ENCODE results near the gene B4GAT1.
"Not testable (repeated sequence)": the region's sequence is repeated elsewhere in the genome, so short reads cannot be mapped to it uniquely, and the experiment has no call there.

The B4GAT1 gene

DNA sequence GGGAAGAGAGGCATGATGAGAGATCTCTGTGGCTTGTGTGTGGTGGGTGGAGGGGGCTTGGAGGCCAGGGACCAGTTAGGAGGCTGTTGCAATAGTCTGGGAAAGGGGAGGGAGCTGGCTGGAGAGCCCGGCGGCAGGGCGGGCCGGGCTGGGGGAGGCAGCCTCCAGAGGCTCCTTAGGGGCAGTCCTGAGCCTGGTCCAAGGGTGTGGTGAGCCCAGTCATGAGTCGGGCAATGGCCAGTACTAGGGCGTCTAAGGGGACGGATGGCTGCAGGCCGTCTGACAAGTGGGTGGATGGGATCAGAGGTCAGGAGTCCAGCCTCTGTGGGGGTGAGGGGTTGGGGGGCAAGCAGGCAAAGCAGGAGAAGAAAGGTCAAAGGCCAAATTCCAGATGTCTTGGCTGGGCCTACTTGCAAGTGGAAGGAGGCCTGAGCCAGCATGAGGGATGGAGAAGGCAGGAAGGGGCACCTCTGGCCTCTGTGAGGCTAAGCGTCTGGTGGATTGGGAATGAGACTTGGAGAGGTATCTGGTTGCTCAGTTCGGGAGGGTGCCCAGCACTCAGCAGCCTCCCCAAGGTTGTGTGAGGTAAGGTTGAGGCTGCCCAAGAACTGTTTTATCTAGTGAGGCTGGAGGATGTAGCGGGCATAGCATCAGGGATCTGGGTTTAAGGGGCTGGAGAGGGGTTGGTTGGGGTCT, 24.5 kb downstream of the B4GAT1 start:
- Histone ChIP-seq H3K79me1 (ENCODE audit: low read depth, low read length) (no peaks in the 10 kb centered on the region), H3K14ac (ENCODE audit: low read length) (no peak overlapping the region), H2BK5ac (ENCODE audit: low read length) (no peak overlapping the region), H3K4me1 (ENCODE audit: control insufficient read depth in 2 of 2, insufficient read depth in 1 of 2, low read depth in 1 of 2, low read length in 2 of 2) (peaks cover 29 to 45% of the 10 kb centered on the region in 2 donors), H3K27ac (replicated peaks; ENCODE audit: low read length) (no peak overlapping the region), H3K9me3 (replicated peaks in 1 of 2; ENCODE audit: control insufficient read depth in 2 of 2, insufficient read depth in 1 of 2, low read depth in 1 of 2, low read length in 2 of 2) (no peaks in the 10 kb centered on the region), H3K4me2 (ENCODE audit: insufficient read depth, low read length, poor library complexity, severe bottlenecking) (no peak overlapping the region), H4K91ac (ENCODE audit: low read depth, low read length, poor library complexity) (peak overlapping the region; percentile 44), H3K4ac (ENCODE audit: low read length) (no peak overlapping the region), H3K4me3 (ENCODE audit: low read length in 2 of 2) (no peak overlapping the region), H2AK5ac (ENCODE audit: low read depth, low read length) (peak overlapping the region; percentile 57), H3K23ac (ENCODE audit: low read depth, low read length, poor library complexity) (no peak overlapping the region), H2BK15ac (ENCODE audit: low read length) (peak overlapping the region; percentile 6), H4K8ac (ENCODE audit: low read depth, low read length) (no peak overlapping the region), H2BK12ac (ENCODE audit: low read length) (no peak overlapping the region), H3K9ac (ENCODE audit: low read depth, low read length, poor library complexity) (no peak overlapping the region), H3K27me3 (ENCODE audit: control insufficient read depth in 3 of 3, insufficient read depth in 3 of 3, low read depth in 1 of 3, low read length in 3 of 3) (no peaks in the 10 kb centered on the region), H2AFZ (ENCODE audit: low read length) (no peak overlapping the region), H2BK120ac (ENCODE audit: low read depth, low read length) (no peak overlapping the region), H3K18ac (ENCODE audit: low read length) (peak overlapping the region; percentile 44), H3K36me3 (replicated peaks in 1 of 2; ENCODE audit: control insufficient read depth in 2 of 2, insufficient read depth in 2 of 2, low read length in 2 of 2) (no peaks in the 10 kb centered on the region)
- DNase-seq (ENCODE audit: low spot score), result no peak
- WGBS, 2 donors (ENCODE audit: extremely low coverage in 2 of 2, insufficient read length in 2 of 2, insufficient replicate concordance in 1 of 2), result no CpG with 5 or more reads among the region's 11 CpGs

GRCh38 chr11:66321606-66322005, 25.8 kb downstream of the B4GAT1 start:
- no peaks in the 10 kb centered on the region for H3K79me1 ChIP-seq (ENCODE audit: low read depth, low read length)
- no peak overlapping the region for H3K27ac ChIP-seq (replicated peaks; ENCODE audit: low read length)
- H3K4me1 ChIP-seq (ENCODE audit: control insufficient read depth in 2 of 2, insufficient read depth in 1 of 2, low read depth in 1 of 2, low read length in 2 of 2), result peaks cover 35 to 44% of the 10 kb centered on the region in 2 donors
- H4K8ac ChIP-seq (ENCODE audit: low read depth, low read length), result no peak overlapping the region
- no peak overlapping the region for H3K4me3 ChIP-seq (ENCODE audit: low read length in 2 of 2)
- no peak overlapping the region for H2AK5ac ChIP-seq (ENCODE audit: low read depth, low read length)
- H3K23ac ChIP-seq (ENCODE audit: low read depth, low read length, poor library complexity), result no peak overlapping the region
- no peak overlapping the region for H4K91ac ChIP-seq (ENCODE audit: low read depth, low read length, poor library complexity)
- H2AFZ ChIP-seq (ENCODE audit: low read length), result no peak overlapping the region
- H3K9me3 ChIP-seq (replicated peaks in 1 of 2; ENCODE audit: control insufficient read depth in 2 of 2, insufficient read depth in 1 of 2, low read depth in 1 of 2, low read length in 2 of 2), result no peaks in the 10 kb centered on the region
- H2BK15ac ChIP-seq (ENCODE audit: low read length), result no peak overlapping the region
- no peak overlapping the region for H2BK120ac ChIP-seq (ENCODE audit: low read depth, low read length)
- WGBS, 2 donors (ENCODE audit: extremely low coverage in 2 of 2, insufficient read length in 2 of 2, insufficient replicate concordance in 1 of 2), result no CpG with 5 or more reads among the region's 4 CpGs
- no peak overlapping the region for H2BK5ac ChIP-seq (ENCODE audit: low read length)
- no peak overlapping the region for H3K9ac ChIP-seq (ENCODE audit: low read depth, low read length, poor library complexity)
- H2BK12ac ChIP-seq (ENCODE audit: low read length), result no peak overlapping the region
- DNase-seq (ENCODE audit: low spot score), result no peak
- no peak overlapping the region for H3K4ac ChIP-seq (ENCODE audit: low read length)
- H3K36me3 ChIP-seq (replicated peaks in 1 of 2; ENCODE audit: control insufficient read depth in 2 of 2, insufficient read depth in 2 of 2, low read length in 2 of 2), result no peaks in the 10 kb centered on the region
- H3K27me3 ChIP-seq (ENCODE audit: control insufficient read depth in 3 of 3, insufficient read depth in 3 of 3, low read depth in 1 of 3, low read length in 3 of 3), result no peaks in the 10 kb centered on the region
- no peak overlapping the region for H3K14ac ChIP-seq (ENCODE audit: low read length)
- H3K18ac ChIP-seq (ENCODE audit: low read length), result no peak overlapping the region
- H3K4me2 ChIP-seq (ENCODE audit: insufficient read depth, low read length, poor library complexity, severe bottlenecking), result no peak overlapping the region

DNA sequence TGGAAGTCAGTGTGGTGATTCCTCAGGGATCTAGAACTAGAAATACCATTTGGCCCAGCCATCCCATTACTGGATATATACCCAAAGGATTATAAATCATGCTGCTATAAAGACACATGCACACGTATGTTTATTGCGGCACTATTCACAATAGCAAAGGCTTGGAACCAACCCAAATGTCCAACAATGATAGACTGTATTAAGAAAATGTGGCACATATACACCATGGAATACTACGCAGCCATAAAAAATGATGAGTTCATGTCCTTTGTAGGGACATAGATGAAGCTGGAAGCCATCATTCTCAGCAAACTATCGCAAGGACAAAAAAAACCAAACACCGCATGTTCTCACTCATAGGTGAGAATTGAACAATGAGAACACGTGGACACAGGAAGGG, 26.7 kb downstream of the B4GAT1 start:
- not testable (repeated sequence) for H3K4me3 ChIP-seq (ENCODE audit: low read length in 2 of 2); H4K8ac ChIP-seq (ENCODE audit: low read depth, low read length); H2BK15ac ChIP-seq (ENCODE audit: low read length); H3K18ac ChIP-seq (ENCODE audit: low read length); DNase-seq (ENCODE audit: low spot score); H2BK5ac ChIP-seq (ENCODE audit: low read length); H3K36me3 ChIP-seq (replicated peaks in 1 of 2; ENCODE audit: control insufficient read depth in 2 of 2, insufficient read depth in 2 of 2, low read length in 2 of 2); H2BK120ac ChIP-seq (ENCODE audit: low read depth, low read length); H2AK5ac ChIP-seq (ENCODE audit: low read depth, low read length); H4K91ac ChIP-seq (ENCODE audit: low read depth, low read length, poor library complexity); H3K27me3 ChIP-seq (ENCODE audit: control insufficient read depth in 3 of 3, insufficient read depth in 3 of 3, low read depth in 1 of 3, low read length in 3 of 3); H3K9ac ChIP-seq (ENCODE audit: low read depth, low read length, poor library complexity); H3K9me3 ChIP-seq (replicated peaks in 1 of 2; ENCODE audit: control insufficient read depth in 2 of 2, insufficient read depth in 1 of 2, low read depth in 1 of 2, low read length in 2 of 2); H3K27ac ChIP-seq (replicated peaks; ENCODE audit: low read length); H3K4ac ChIP-seq (ENCODE audit: low read length); H2BK12ac ChIP-seq (ENCODE audit: low read length); H3K79me1 ChIP-seq (ENCODE audit: low read depth, low read length); H3K14ac ChIP-seq (ENCODE audit: low read length); H2AFZ ChIP-seq (ENCODE audit: low read length); H3K23ac ChIP-seq (ENCODE audit: low read depth, low read length, poor library complexity); H3K4me2 ChIP-seq (ENCODE audit: insufficient read depth, low read length, poor library complexity, severe bottlenecking)
- WGBS, 2 donors (ENCODE audit: extremely low coverage in 2 of 2, insufficient read length in 2 of 2, insufficient replicate concordance in 1 of 2), result no CpG with 5 or more reads among the region's 6 CpGs
- peaks cover 29 to 38% of the 10 kb centered on the region in 2 donors for H3K4me1 ChIP-seq (ENCODE audit: control insufficient read depth in 2 of 2, insufficient read depth in 1 of 2, low read depth in 1 of 2, low read length in 2 of 2)

- not testable (repeated sequence) for H2BK5ac ChIP-seq (ENCODE audit: low read length); DNase-seq (ENCODE audit: low spot score); H3K9me3 ChIP-seq (replicated peaks in 1 of 2; ENCODE audit: control insufficient read depth in 2 of 2, insufficient read depth in 1 of 2, low read depth in 1 of 2, low read length in 2 of 2); H2BK15ac ChIP-seq (ENCODE audit: low read length); H3K79me1 ChIP-seq (ENCODE audit: low read depth, low read length); H3K9ac ChIP-seq (ENCODE audit: low read depth, low read length, poor library complexity); H2AK5ac ChIP-seq (ENCODE audit: low read depth, low read length); H3K4me2 ChIP-seq (ENCODE audit: insufficient read depth, low read length, poor library complexity, severe bottlenecking); H3K27me3 ChIP-seq (ENCODE audit: control insufficient read depth in 3 of 3, insufficient read depth in 3 of 3, low read depth in 1 of 3, low read length in 3 of 3); H4K91ac ChIP-seq (ENCODE audit: low read depth, low read length, poor library complexity); H4K8ac ChIP-seq (ENCODE audit: low read depth, low read length); H3K36me3 ChIP-seq (replicated peaks in 1 of 2; ENCODE audit: control insufficient read depth in 2 of 2, insufficient read depth in 2 of 2, low read length in 2 of 2); H2BK12ac ChIP-seq (ENCODE audit: low read length); H3K23ac ChIP-seq (ENCODE audit: low read depth, low read length, poor library complexity); H3K18ac ChIP-seq (ENCODE audit: low read length); H3K4ac ChIP-seq (ENCODE audit: low read length); H3K27ac ChIP-seq (replicated peaks; ENCODE audit: low read length); H2AFZ ChIP-seq (ENCODE audit: low read length); H3K14ac ChIP-seq (ENCODE audit: low read length); H3K4me3 ChIP-seq (ENCODE audit: low read length in 2 of 2); H2BK120ac ChIP-seq (ENCODE audit: low read depth, low read length)
- H3K4me1 ChIP-seq (ENCODE audit: control insufficient read depth in 2 of 2, insufficient read depth in 1 of 2, low read depth in 1 of 2, low read length in 2 of 2), result peaks cover 29 to 34% of the 10 kb centered on the region in 2 donors
- no CpG with 5 or more reads among the region's 2 CpGs for WGBS, 2 donors (ENCODE audit: extremely low coverage in 2 of 2, insufficient read length in 2 of 2, insufficient replicate concordance in 1 of 2)
These were observed 27.1 kb downstream of the B4GAT1 start for GRCh38 chr11:66320289-66320688.

Measured in neuronal stem cell (in vitro differentiated cells).